ENCODE measurements around the gene FANCM. TPM values are rescaled to one million over a fixed set of nuclear protein-coding genes. Genes with fewer than 3 reads are reported as not detected.

FANCM gene
- total RNA-seq, 1 donor from 2014 or later, result 9.9 TPM

DNA sequence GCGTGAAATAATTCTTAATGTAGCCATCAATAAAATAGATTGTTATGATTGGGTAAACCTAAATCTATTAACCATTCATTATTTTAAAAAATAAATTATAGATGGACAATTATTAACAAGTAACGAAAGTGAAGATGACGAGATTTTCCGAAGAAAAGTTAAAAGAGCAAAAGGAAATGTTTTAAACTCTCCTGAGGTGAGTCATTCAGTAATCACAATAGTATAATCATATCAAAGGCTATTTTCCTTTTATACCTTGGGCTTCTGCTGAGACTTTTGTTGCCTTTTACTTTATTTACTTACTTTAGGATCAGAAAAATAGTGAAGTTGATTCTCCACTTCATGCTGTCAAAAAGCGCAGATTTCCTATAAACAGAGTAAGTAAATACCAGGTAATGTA, 45.6 kb downstream of the FANCM start:
- Mint-ChIP-seq H3K4me3 (no peak overlapping the region), H3K36me3 (peaks cover 1% of the 10 kb centered on the region), H3K27ac (no peak overlapping the region), H3K9me3 (no peaks in the 10 kb centered on the region), H3K4me1 (peaks cover 1% of the 10 kb centered on the region), H3K27me3 (ENCODE audit: low read depth) (no peaks in the 10 kb centered on the region)
- TF ChIP-seq, protein P1, sequence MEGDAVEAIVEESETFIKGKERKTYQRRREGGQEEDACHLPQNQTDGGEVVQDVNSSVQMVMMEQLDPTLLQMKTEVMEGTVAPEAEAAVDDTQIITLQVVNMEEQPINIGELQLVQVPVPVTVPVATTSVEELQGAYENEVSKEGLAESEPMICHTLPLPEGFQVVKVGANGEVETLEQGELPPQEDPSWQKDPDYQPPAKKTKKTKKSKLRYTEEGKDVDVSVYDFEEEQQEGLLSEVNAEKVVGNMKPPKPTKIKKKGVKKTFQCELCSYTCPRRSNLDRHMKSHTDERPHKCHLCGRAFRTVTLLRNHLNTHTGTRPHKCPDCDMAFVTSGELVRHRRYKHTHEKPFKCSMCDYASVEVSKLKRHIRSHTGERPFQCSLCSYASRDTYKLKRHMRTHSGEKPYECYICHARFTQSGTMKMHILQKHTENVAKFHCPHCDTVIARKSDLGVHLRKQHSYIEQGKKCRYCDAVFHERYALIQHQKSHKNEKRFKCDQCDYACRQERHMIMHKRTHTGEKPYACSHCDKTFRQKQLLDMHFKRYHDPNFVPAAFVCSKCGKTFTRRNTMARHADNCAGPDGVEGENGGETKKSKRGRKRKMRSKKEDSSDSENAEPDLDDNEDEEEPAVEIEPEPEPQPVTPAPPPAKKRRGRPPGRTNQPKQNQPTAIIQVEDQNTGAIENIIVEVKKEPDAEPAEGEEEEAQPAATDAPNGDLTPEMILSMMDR (IDR thresholded peaks at IDR 0.05; ENCODE audit: unreplicated experiment), result no peak
- DNase-seq (ENCODE audit: low spot score in 2 of 2, unreplicated experiment in 2 of 2), result no peak

GRCh38 chr14:45181806-45182205, 46.1 kb downstream of the FANCM start:
- TF ChIP-seq, protein P1 (IDR thresholded peaks at IDR 0.05; ENCODE audit: unreplicated experiment), result no peak
- DNase-seq (ENCODE audit: low spot score in 2 of 2, unreplicated experiment in 2 of 2), result no peak
- H3K9me3 Mint-ChIP-seq, result no peaks in the 10 kb centered on the region
- no peaks in the 10 kb centered on the region for H3K27me3 Mint-ChIP-seq (ENCODE audit: low read depth)
- H3K36me3 Mint-ChIP-seq, result peaks cover 4% of the 10 kb centered on the region
- no peak overlapping the region for H3K4me3 Mint-ChIP-seq
- H3K27ac Mint-ChIP-seq, result no peak overlapping the region
- peaks cover 1% of the 10 kb centered on the region for H3K4me1 Mint-ChIP-seq

DNA sequence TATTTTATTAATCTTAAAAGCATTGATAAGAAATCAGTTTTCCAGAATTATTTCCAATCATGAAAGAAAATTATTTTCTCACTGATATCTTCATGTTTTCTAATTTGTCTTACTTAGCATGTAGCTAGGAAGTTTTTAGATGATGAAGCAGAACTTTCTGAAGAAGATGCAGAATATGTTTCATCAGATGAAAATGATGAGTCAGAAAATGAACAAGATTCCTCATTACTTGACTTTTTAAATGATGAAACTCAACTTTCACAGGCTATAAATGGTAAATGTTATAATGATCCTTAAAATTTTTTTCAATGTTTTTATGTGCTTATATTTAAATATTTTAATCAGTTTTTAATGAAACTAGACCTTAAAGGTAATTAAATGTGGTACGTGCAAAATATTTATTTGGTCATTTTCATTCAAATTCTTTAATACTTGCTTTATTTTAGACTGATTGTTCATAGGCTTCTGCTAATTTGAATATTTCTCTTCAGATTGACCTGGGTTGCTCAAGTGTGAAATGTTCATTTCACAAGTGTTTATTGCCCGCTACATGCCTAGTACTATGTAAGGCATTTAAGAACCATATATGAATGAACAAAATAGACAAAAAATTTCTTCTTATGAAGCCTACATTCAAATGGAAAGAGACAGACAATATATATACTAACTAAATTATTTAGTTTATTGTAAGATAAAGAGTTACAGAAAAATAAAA, 49.5 kb downstream of the FANCM start:
- Mint-ChIP-seq H3K9me3 (no peaks in the 10 kb centered on the region), H3K4me1 (no peaks in the 10 kb centered on the region), H3K4me3 (no peak overlapping the region), H3K36me3 (peaks cover 7% of the 10 kb centered on the region), H3K27me3 (ENCODE audit: low read depth) (no peaks in the 10 kb centered on the region), H3K27ac (no peak overlapping the region)
- TF ChIP-seq, protein P1 (IDR thresholded peaks at IDR 0.05; ENCODE audit: unreplicated experiment), result no peak
- no peak for DNase-seq (ENCODE audit: low spot score in 2 of 2, unreplicated experiment in 2 of 2)

GRCh38 chr14:45194964-45195363, 59.2 kb downstream of the FANCM start:
- no peak overlapping the region for H3K27ac Mint-ChIP-seq
- H3K9me3 Mint-ChIP-seq, result no peaks in the 10 kb centered on the region
- peaks cover 8% of the 10 kb centered on the region for H3K4me1 Mint-ChIP-seq
- DNase-seq (ENCODE audit: low spot score in 2 of 2, unreplicated experiment in 2 of 2), result no peak
- TF ChIP-seq, protein P1 (IDR thresholded peaks at IDR 0.05; ENCODE audit: unreplicated experiment), result no peak
- H3K4me3 Mint-ChIP-seq, result no peak overlapping the region
- peaks cover 5% of the 10 kb centered on the region for H3K36me3 Mint-ChIP-seq
- no peaks in the 10 kb centered on the region for H3K27me3 Mint-ChIP-seq (ENCODE audit: low read depth)

- H3K27me3 Mint-ChIP-seq (ENCODE audit: low read depth), result no peaks in the 10 kb centered on the region
Measured at GRCh38 chr14:45198551-45198950, 62.8 kb downstream of the FANCM start.

More at GRCh38 chr14:45198551-45198950, 62.8 kb downstream of the FANCM start:
- DNase-seq (ENCODE audit: low spot score in 2 of 2, unreplicated experiment in 2 of 2), result no peak
- Mint-ChIP-seq H3K36me3 (peaks cover 3% of the 10 kb centered on the region), H3K9me3 (no peaks in the 10 kb centered on the region), H3K4me3 (no peak overlapping the region), H3K27ac (no peak overlapping the region), H3K4me1 (peaks cover 8% of the 10 kb centered on the region)
- TF ChIP-seq, protein P1 (IDR thresholded peaks at IDR 0.05; ENCODE audit: unreplicated experiment), result no peak

Measured in mesothelial cell of epicardium (in vitro differentiated cells).